ENCODE results near the gene SEZ6. TPM values are rescaled to one million over a fixed set of nuclear protein-coding genes. Genes with fewer than 3 reads are reported as not detected.
"Not testable (repeated sequence)": the region's sequence is repeated elsewhere in the genome, so short reads cannot be mapped to it uniquely, and the experiment has no call there.

Gene SEZ6
- total RNA-seq, 2 donors from 2014 or later: not detected

DNA sequence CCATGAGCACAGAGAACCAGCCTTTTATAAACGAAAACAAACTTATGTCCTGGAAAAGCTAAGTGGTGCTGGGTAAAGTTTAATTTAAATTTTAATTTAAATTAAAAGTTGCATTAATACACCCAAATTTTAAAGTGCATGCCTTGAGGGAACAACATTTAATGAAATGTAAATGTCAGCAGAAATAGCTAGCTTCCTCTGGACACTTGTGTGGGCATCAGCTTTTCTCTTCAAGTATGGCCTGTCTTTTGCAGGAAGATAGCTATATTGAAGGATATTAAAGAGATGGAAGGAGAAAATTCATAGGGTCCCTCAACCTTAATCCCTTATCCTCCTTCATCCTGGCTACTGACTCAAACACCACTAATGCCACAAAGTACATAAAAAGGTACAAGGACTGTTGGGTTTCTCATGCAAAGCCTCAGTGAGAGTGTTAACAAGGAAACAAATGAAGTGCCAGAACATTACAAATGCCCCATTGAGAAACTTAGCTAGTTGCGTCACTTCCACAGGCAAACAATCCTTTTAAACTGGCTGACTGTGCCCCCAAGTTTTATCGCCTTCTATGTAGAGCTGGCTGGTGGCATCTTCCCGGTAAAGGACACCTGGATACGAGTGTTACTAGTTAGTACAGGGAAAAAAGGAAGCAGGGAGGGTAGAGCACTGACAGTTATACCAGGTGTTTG is 68.6 kb downstream of the SEZ6 start:
- Histone ChIP-seq H3K36me3 (replicated peaks in 1 of 2; ENCODE audit: insufficient read depth in 1 of 2, low read depth in 2 of 2) (peaks cover 0 to 2% of the 10 kb centered on the region in 2 donors), H3K27me3 (no peaks in the 10 kb centered on the region), H3K27ac (peak overlapping the region; percentile 18 to 81 (median 54)), H3K4me1 (peaks cover 62% of the 10 kb centered on the region), H3K9me3 (no peaks in the 10 kb centered on the region), H3K4me3 (no peak overlapping the region)
- no peak for TF ChIP-seq CTCF (IDR thresholded peaks at IDR 0.05)
- TF ChIP-seq POLR2A (IDR thresholded peaks at IDR 0.05): no peak
- WGBS, 2 donors: 38 to 51% methylated on average over 5 of the region's 5 CpGs
- intact Hi-C loops (cut with DNase I): no loop called here
- ATAC-seq: peak; percentile 86
- DNase-seq: peak in 3 of 4 donors; percentile 27 to 70 (median 44)

DNA sequence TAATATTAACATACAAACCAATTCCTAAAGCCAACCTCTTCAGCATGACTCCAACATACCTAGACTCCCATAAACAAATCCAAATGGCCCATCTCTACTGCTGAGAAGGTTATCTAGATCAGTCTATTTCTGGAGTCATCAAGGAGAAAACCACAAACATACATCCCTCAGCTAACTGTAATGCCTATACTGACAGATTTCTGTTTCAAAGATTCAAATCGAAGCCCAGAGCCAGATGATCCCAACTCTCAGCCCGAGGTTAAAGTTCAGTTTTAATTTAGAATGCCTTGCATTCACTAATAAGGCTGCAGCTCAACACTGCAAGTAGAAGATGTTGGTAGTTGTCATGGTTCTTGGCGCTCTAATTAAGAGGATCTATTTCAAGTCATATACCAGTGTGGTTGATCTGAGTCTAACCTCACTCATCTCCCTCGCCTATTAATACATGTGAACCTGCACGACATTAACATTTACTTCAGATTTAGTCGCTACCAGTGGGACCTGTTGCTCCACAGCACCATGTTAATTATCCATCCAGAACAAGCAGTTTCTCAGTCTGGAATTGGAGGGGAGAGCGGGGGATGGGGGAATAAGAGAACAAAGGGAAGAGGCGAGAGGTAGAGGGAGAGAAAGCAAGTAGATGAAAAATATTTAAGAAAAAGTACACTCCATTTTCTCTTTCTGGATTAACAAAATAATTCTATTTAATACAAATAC is 69.9 kb downstream of the SEZ6 start:
- Histone ChIP-seq H3K4me3 (no peak overlapping the region), H3K27ac (peak overlapping the region in 3 of 4 donors; percentile 27 to 81 (median 38)), H3K36me3 (replicated peaks in 1 of 2; ENCODE audit: insufficient read depth in 1 of 2, low read depth in 2 of 2) (peaks cover 0 to 2% of the 10 kb centered on the region in 2 donors), H3K27me3 (no peaks in the 10 kb centered on the region), H3K9me3 (no peaks in the 10 kb centered on the region), H3K4me1 (peaks cover 50% of the 10 kb centered on the region)
- TF ChIP-seq CTCF (IDR thresholded peaks at IDR 0.05) (no peak), POLR2A (IDR thresholded peaks at IDR 0.05) (no peak)
- intact Hi-C loops (cut with DNase I): no loop called here
- no peak for ATAC-seq
- DNase-seq: no peak
- WGBS, 2 donors: 59 to 77% methylated on average over 8 of the region's 8 CpGs

DNA sequence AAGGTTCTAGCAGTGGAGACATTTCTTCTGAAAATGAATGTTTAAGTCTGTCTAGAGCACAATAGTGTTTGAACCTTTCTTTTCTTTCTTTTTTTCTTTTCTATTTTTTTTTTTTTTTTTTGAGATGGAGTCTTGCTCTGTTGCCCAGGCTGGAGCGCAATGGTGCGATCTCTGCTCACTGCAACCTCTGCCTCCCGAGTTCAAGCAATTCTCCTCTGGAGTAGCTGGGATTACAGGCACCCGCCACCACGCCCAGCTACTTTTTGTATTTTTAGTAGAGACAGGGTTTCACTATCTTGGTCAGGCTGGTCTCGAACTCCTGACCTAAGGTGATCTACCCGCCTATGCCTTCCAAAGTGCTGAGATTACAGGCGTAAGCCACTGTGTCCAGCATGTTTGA is 71.3 kb downstream of the SEZ6 start:
- WGBS, 2 donors: 95% methylated on average over 6 to 8 of the region's 8 CpGs
- H3K4me3 ChIP-seq; intact Hi-C loops (cut with DNase I); H3K9me3 ChIP-seq; H3K27me3 ChIP-seq; H3K36me3 ChIP-seq (replicated peaks in 1 of 2; ENCODE audit: insufficient read depth in 1 of 2, low read depth in 2 of 2); DNase-seq; ATAC-seq: not testable (repeated sequence)
- Histone ChIP-seq H3K27ac (peak overlapping the region in 1 of 4 donors; percentile 81), H3K4me1 (peaks cover 41% of the 10 kb centered on the region)

GRCh38 chr17:28929787-28930186 is 76.0 kb downstream of the SEZ6 start:
- WGBS, 2 donors: 86 to 100% methylated on average over 2 of the region's 2 CpGs
- H3K27me3 ChIP-seq: no peaks in the 10 kb centered on the region
- no peak overlapping the region for H3K4me3 ChIP-seq
- peaks cover 5% of the 10 kb centered on the region for H3K4me1 ChIP-seq
- DNase-seq (no peak), ATAC-seq (no peak)
- TF ChIP-seq POLR2A (IDR thresholded peaks at IDR 0.05): no peak
- no peak for TF ChIP-seq CTCF (IDR thresholded peaks at IDR 0.05)
- H3K36me3 ChIP-seq (replicated peaks in 1 of 2; ENCODE audit: insufficient read depth in 1 of 2, low read depth in 2 of 2): peaks cover 0 to 2% of the 10 kb centered on the region in 2 donors
- H3K27ac ChIP-seq: no peak overlapping the region
- H3K9me3 ChIP-seq: no peaks in the 10 kb centered on the region
- intact Hi-C loops (cut with DNase I): no loop called here

DNA sequence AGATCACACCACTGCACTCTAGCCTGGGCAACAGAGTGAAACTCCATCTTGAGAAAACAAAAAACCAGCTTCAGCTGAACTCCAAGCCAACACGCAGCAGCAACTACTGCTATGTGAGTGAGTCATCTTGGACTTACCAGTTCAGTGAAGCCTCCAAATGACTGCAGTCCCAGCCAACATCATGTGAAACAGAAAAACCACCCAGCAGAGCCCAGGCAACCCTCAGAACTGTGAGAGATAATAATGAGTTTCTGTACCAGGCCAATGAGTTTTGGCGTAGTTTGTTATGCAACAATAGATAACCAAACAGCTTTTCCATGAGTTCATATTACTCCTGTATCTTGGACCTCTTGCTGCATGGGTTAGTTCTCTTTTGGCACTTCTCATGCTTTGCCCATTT is 77.8 kb downstream of the SEZ6 start:
- no peak for ATAC-seq
- intact Hi-C loops (cut with DNase I): no loop called here
- Histone ChIP-seq H3K36me3 (replicated peaks in 1 of 2; ENCODE audit: insufficient read depth in 1 of 2, low read depth in 2 of 2) (peaks cover 0 to 9% of the 10 kb centered on the region in 2 donors), H3K27ac (no peak overlapping the region), H3K4me1 (peaks cover 5% of the 10 kb centered on the region), H3K4me3 (no peak overlapping the region), H3K9me3 (no peaks in the 10 kb centered on the region), H3K27me3 (no peaks in the 10 kb centered on the region)
- 90 to 100% methylated on average over 2 of the region's 2 CpGs for WGBS, 2 donors
- TF ChIP-seq POLR2A (IDR thresholded peaks at IDR 0.05) (no peak), CTCF (IDR thresholded peaks at IDR 0.05) (no peak)
- DNase-seq: no peak
